WTC11 (cell line): ENCODE measurements around the gene ABCC4. TPM values are rescaled to one million over a fixed set of nuclear protein-coding genes. Genes with fewer than 3 reads are reported as not detected.

ENCODE experiments used
- ATAC-seq: fragments of 200-7000 bp; cut with Tn5 transposase; 2 replicates; pipeline ENCODE4 v1.10.0; 2021; ENCODE audit warnings: mild to moderate bottlenecking, moderate library complexity
- CTCF ChIA-PET: fragments of 300-600 bp; sonication (Branson Sonifier 250); formaldehyde crosslinking; loops from one replicate; lab custom pipeline; 2021; ENCODE audit warnings: antibody characterized with exemption; lab: Charles Lee
- POLR2A ChIA-PET: fragments of 350-600 bp; sonication (Branson Sonifier 250); formaldehyde crosslinking; loops from one replicate; lab custom pipeline; 2021; ENCODE audit warnings: antibody characterized with exemption; lab: Charles Lee
- DNase-seq: peaks from one replicate; pipeline ENCODE4 v3.0.0; 2021; ENCODE audit warnings: low spot score
- H3K27ac Mint-ChIP-seq: 2 replicates; pipeline ENCODE4 v1.8.0; 2021; ENCODE audit warnings: mixed read lengths
- H3K27me3 Mint-ChIP-seq: 2 replicates; pipeline ENCODE4 v1.8.0; 2021; ENCODE audit warnings: low read depth, mild to moderate bottlenecking, moderate library complexity, mixed read lengths
- H3K36me3 Mint-ChIP-seq: 2 replicates; pipeline ENCODE4 v1.8.0; 2021; ENCODE audit warnings: mixed read lengths
- H3K4me1 Mint-ChIP-seq: 2 replicates; pipeline ENCODE4 v1.8.0; 2022; ENCODE audit warnings: mixed read lengths
- H3K4me3 Mint-ChIP-seq: 2 replicates; pipeline ENCODE4 v1.8.0; 2021; ENCODE audit warnings: mild to moderate bottlenecking, moderate library complexity, mixed read lengths
- H3K9me3 Mint-ChIP-seq: 2 replicates; pipeline ENCODE4 v1.8.0; 2021; ENCODE audit warnings: mixed read lengths
- ARID4B ChIP-seq: sonication (generic); formaldehyde crosslinking; IDR thresholded peaks from 2 replicates; pipeline ENCODE4 v1.8.0; 2023; ENCODE audit warnings: missing genetic modification reagents, mild to moderate bottlenecking, borderline replicate concordance
- ATF3 ChIP-seq: sonication (generic); formaldehyde crosslinking; conservative IDR thresholded peaks from 2 replicates; pipeline ENCODE4 v1.8.1; 2022; ENCODE audit warnings: mild to moderate bottlenecking, missing genetic modification reagents
- CBFB ChIP-seq: sonication (generic); formaldehyde crosslinking; IDR thresholded peaks from 2 replicates; pipeline ENCODE4 v1.8.1; 2022; ENCODE audit warnings: mild to moderate bottlenecking, low read depth, missing genetic modification reagents
- CDX4 ChIP-seq: fragments of 250-450 bp; sonication (Bioruptor Pico); IDR thresholded peaks from 2 replicates; pipeline ENCODE4 v1.9.0; 2021; ENCODE audit warnings: moderate library complexity, mild to moderate bottlenecking, inconsistent platforms, borderline replicate concordance
- CTCF ChIP-seq: fragments of 200-600 bp; IDR thresholded peaks from 2 replicates; pipeline ENCODE4 v1.8.0; 2022; ENCODE audit warnings: antibody characterized with exemption
- E2F1 ChIP-seq: sonication (generic); formaldehyde crosslinking; IDR thresholded peaks from 2 replicates; pipeline ENCODE4 v1.8.0; 2022; ENCODE audit warnings: mild to moderate bottlenecking, missing genetic modification reagents
- EMX1 ChIP-seq: fragments of 250-450 bp; sonication (Bioruptor Pico); IDR thresholded peaks from 2 replicates; pipeline ENCODE4 v1.8.0; 2021; ENCODE audit warnings: mild to moderate bottlenecking
- ESRRA ChIP-seq: sonication (generic); formaldehyde crosslinking; IDR thresholded peaks from 2 replicates; pipeline ENCODE4 v1.8.1; 2022; ENCODE audit warnings: mild to moderate bottlenecking, missing genetic modification reagents, borderline replicate concordance
- IRF1 ChIP-seq: sonication (generic); formaldehyde crosslinking; IDR thresholded peaks from 2 replicates; pipeline ENCODE4 v1.8.0; 2023; ENCODE audit warnings: missing genetic modification reagents
- KAT7 ChIP-seq: sonication (generic); formaldehyde crosslinking; IDR thresholded peaks from 2 replicates; pipeline ENCODE4 v1.8.1; 2023; ENCODE audit warnings: missing genetic modification reagents, mild to moderate bottlenecking, borderline replicate concordance
- MAX ChIP-seq: sonication (generic); formaldehyde crosslinking; IDR thresholded peaks from 2 replicates; pipeline ENCODE4 v1.8.0; 2022; ENCODE audit warnings: mild to moderate bottlenecking, missing genetic modification reagents
- MYBL2 ChIP-seq: sonication (generic); formaldehyde crosslinking; IDR thresholded peaks from 2 replicates; pipeline ENCODE4 v1.8.1; 2023; ENCODE audit warnings: mild to moderate bottlenecking, moderate library complexity, missing genetic modification reagents
- NFATC4 ChIP-seq: fragments of 250-450 bp; sonication (Bioruptor Pico); IDR thresholded peaks from 2 replicates; pipeline ENCODE4 v1.9.0; 2021; ENCODE audit warnings: mild to moderate bottlenecking
- NR2C2 ChIP-seq: sonication (generic); formaldehyde crosslinking; IDR thresholded peaks from 2 replicates; pipeline ENCODE4 v1.8.0; 2022; ENCODE audit warnings: mild to moderate bottlenecking, missing genetic modification reagents
- NR3C1 ChIP-seq: sonication (generic); formaldehyde crosslinking; conservative IDR thresholded peaks from 2 replicates; pipeline ENCODE4 v1.8.1; 2023; ENCODE audit warnings: low read depth, mild to moderate bottlenecking, missing genetic modification reagents
- RELA ChIP-seq: sonication (generic); formaldehyde crosslinking; IDR thresholded peaks from 2 replicates; pipeline ENCODE4 v1.8.1; 2022; ENCODE audit warnings: missing genetic modification reagents, mild to moderate bottlenecking, borderline replicate concordance
- SMAD4 ChIP-seq: sonication (generic); formaldehyde crosslinking; IDR thresholded peaks from 2 replicates; pipeline ENCODE4 v1.8.0; 2022; ENCODE audit warnings: mild to moderate bottlenecking, missing genetic modification reagents
- ZNF121 ChIP-seq: sonication (generic); formaldehyde crosslinking; IDR thresholded peaks from 2 replicates; pipeline ENCODE4 v1.8.0; 2023; ENCODE audit warnings: missing genetic modification reagents
- ZNF232 ChIP-seq: sonication (generic); formaldehyde crosslinking; IDR thresholded peaks from 2 replicates; pipeline ENCODE4 v1.8.0; 2022; ENCODE audit warnings: mild to moderate bottlenecking, missing genetic modification reagents
- ZNF423 ChIP-seq: fragments of 250-450 bp; sonication (Bioruptor Pico); IDR thresholded peaks from 2 replicates; pipeline ENCODE4 v2.1.2; 2022; ENCODE audit warnings: mild to moderate bottlenecking, moderate library complexity
- total RNA-seq: library from RNA; stranded (reverse); gene quantifications from 3 replicates; pipeline ENCODE4 v1.2.3, GENCODE V29; 2021

ABCC4 gene
- total RNA-seq, 1 experiment from 2014 or later, result 7.2 TPM

- H3K9me3 Mint-ChIP-seq, result no peaks in the 10 kb centered on the region
- ChIA-PET POLR2A (no interaction called here), CTCF (no interaction called here)
- no peak overlapping the region for H3K27ac Mint-ChIP-seq
- no peak overlapping the region for H3K4me3 Mint-ChIP-seq
- H3K4me1 Mint-ChIP-seq, result peaks cover 3% of the 10 kb centered on the region; the same call in 1 of the 2 replicates
- TF ChIP-seq KAT7 (CRISPR knock-in tag), result no peak
- no peak for TF ChIP-seq CDX4 (CRISPR knock-in tag)
- no peak for TF ChIP-seq ESRRA (CRISPR knock-in tag)
- no peak for TF ChIP-seq MAX (CRISPR knock-in tag)
- no peak for TF ChIP-seq RELA
- TF ChIP-seq CTCF, result no peak
- TF ChIP-seq ATF3 (CRISPR knock-in tag), result no peak
- no peak for DNase-seq
- no peaks in the 10 kb centered on the region for H3K27me3 Mint-ChIP-seq
- ATAC-seq, result no peak
- no peaks in the 10 kb centered on the region for H3K36me3 Mint-ChIP-seq
Measured at GRCh38 chr13:95027638-95028037, 273.6 kb downstream of the ABCC4 start.

- CTCF ChIA-PET, result no interaction called here
- no peaks in the 10 kb centered on the region for H3K9me3 Mint-ChIP-seq
- no peak overlapping the region for H3K27ac Mint-ChIP-seq
- no peak for DNase-seq
- H3K4me3 Mint-ChIP-seq, result no peak overlapping the region
- H3K36me3 Mint-ChIP-seq, result no peaks in the 10 kb centered on the region
- H3K27me3 Mint-ChIP-seq, result no peaks in the 10 kb centered on the region
- H3K4me1 Mint-ChIP-seq, result peaks cover 3% of the 10 kb centered on the region; the same call in 1 of the 2 replicates
- POLR2A ChIA-PET, result no interaction called here
- no peak for ATAC-seq
- TF ChIP-seq ARID4B (CRISPR knock-in tag) (no peak), NR3C1 (CRISPR knock-in tag) (no peak), NFATC4 (no peak), ZNF121 (CRISPR knock-in tag) (no peak), SMAD4 (CRISPR knock-in tag) (no peak), CBFB (no peak), MYBL2 (CRISPR knock-in tag) (no peak), MAX (CRISPR knock-in tag) (no peak), ZNF232 (no peak)
Measured at GRCh38 chr13:95025116-95025515, 276.1 kb downstream of the ABCC4 start.

- CTCF ChIA-PET, result no interaction called here
- H3K36me3 Mint-ChIP-seq, result no peaks in the 10 kb centered on the region
- DNase-seq (no peak), ATAC-seq (no peak)
- no peak for TF ChIP-seq E2F1 (CRISPR knock-in tag)
- TF ChIP-seq IRF1, result no peak
- TF ChIP-seq EMX1 (CRISPR knock-in tag), result no peak
- TF ChIP-seq ZNF423, result no peak
- no peak for TF ChIP-seq NR2C2
- H3K27ac Mint-ChIP-seq, result peak overlapping the region; percentile 13; the same call in 1 of the 2 replicates
- no peak overlapping the region for H3K4me3 Mint-ChIP-seq
- POLR2A ChIA-PET, result no interaction called here
- H3K27me3 Mint-ChIP-seq, result no peaks in the 10 kb centered on the region
- H3K4me1 Mint-ChIP-seq, result peaks cover 3% of the 10 kb centered on the region; the same call in 1 of the 2 replicates
- H3K9me3 Mint-ChIP-seq, result no peaks in the 10 kb centered on the region
Measured at GRCh38 chr13:95023405-95023804, 277.8 kb downstream of the ABCC4 start.
